IMR-90 (cell line): ENCODE data around the gene SORBS1. TPM values are rescaled to one million over a fixed set of nuclear protein-coding genes. Genes with fewer than 3 reads are reported as not detected.
A peak's percentile ranks its signal among the peaks of the same experiment; 100 is the strongest.

Experiments used
- ATAC-seq: fragments of 200-7000 bp; cut with Tn5 transposase; 2 replicates; pipeline ENCODE4 v1.9.1; 2020; ENCODE audit warnings: low read depth, mild to moderate bottlenecking, moderate library complexity
- BruUV-seq: library from RNA; stranded (reverse); fragments of 400-500 nt; replicated peaks from 2 replicates; lab custom pipeline; 2021; lab: Mats Ljungman, UMichigan
- CTCF ChIA-PET: fragments of 300-600 bp; formaldehyde crosslinking; extraction: SDS; loops from one replicate; lab custom pipeline; 2021; ENCODE audit warnings: antibody characterized with exemption; lab: Yijun Ruan, JAX
- POLR2A ChIA-PET: fragments of 300-600 bp; sonication (Branson Sonifier 250); formaldehyde crosslinking; loops from one replicate; lab custom pipeline; 2022; ENCODE audit warnings: antibody characterized with exemption; ENCODE audit not compliant: unreplicated experiment; lab: Charles Lee
- DNase-seq: peaks from one replicate; pipeline ENCODE4 v3.0.0; 2013
- H2AFZ ChIP-seq: replicated peaks from 2 replicates; pipeline ENCODE3; 2013; ENCODE audit warnings: low read length, mild to moderate bottlenecking; ENCODE audit not compliant: poor library complexity
- H2AK5ac ChIP-seq: 2 replicates; pipeline ENCODE4 v1.6.1; 2013; ENCODE audit warnings: low read depth, low read length, inconsistent platforms
- H2AK9ac ChIP-seq: replicated peaks from 2 replicates; pipeline ENCODE3; 2013; ENCODE audit warnings: mild to moderate bottlenecking, low read depth, low read length, moderate library complexity; ENCODE audit not compliant: poor library complexity
- H2BK120ac ChIP-seq: 2 replicates; pipeline ENCODE4 v1.6.1; 2013; ENCODE audit warnings: low read depth, low read length, inconsistent platforms
- H2BK15ac ChIP-seq: 3 replicates; pipeline ENCODE4 v1.6.1; 2013; ENCODE audit warnings: low read depth, low read length, inconsistent platforms
- H2BK20ac ChIP-seq: 2 replicates; pipeline ENCODE4 v1.6.1; 2013; ENCODE audit warnings: low read depth, mild to moderate bottlenecking, inconsistent platforms, low read length, moderate library complexity
- H2BK5ac ChIP-seq: 2 replicates; pipeline ENCODE4 v1.6.1; 2013; ENCODE audit warnings: mild to moderate bottlenecking, low read depth, low read length, inconsistent platforms; ENCODE audit not compliant: poor library complexity, severe bottlenecking
- H3K14ac ChIP-seq: replicated peaks from 2 replicates; pipeline ENCODE4 v1.6.1; 2013; ENCODE audit warnings: low read depth, low read length, inconsistent platforms
- H3K18ac ChIP-seq: 2 replicates; pipeline ENCODE4 v1.6.1; 2013; ENCODE audit warnings: low read depth, low read length, control low read depth
- H3K23ac ChIP-seq: 2 replicates; pipeline ENCODE4 v1.6.1; 2013; ENCODE audit warnings: low read depth, low read length, inconsistent platforms
- H3K27ac ChIP-seq: 2 replicates; pipeline ENCODE4 v1.5.1; 2013; ENCODE audit warnings: mild to moderate bottlenecking, control low read depth, low read length; ENCODE audit not compliant: insufficient read depth
- H3K27me3 ChIP-seq: 2 replicates; pipeline ENCODE4 v1.6.1; 2013; ENCODE audit warnings: low read length; ENCODE audit not compliant: control insufficient read depth, insufficient read depth
- H3K36me3 ChIP-seq: 2 replicates; pipeline ENCODE4 v1.6.1; 2013; ENCODE audit warnings: low read length, mixed read lengths; ENCODE audit not compliant: control insufficient read depth, insufficient read depth
- H3K4ac ChIP-seq: 2 replicates; pipeline ENCODE4 v1.6.1; 2013; ENCODE audit warnings: low read depth, low read length, inconsistent platforms
- H3K4me1 ChIP-seq: 2 replicates; pipeline ENCODE4 v1.6.1; 2013; ENCODE audit warnings: low read length, mixed read lengths; ENCODE audit not compliant: control insufficient read depth, insufficient read depth
- H3K4me2 ChIP-seq: 2 replicates; pipeline ENCODE4 v1.6.1; 2013; ENCODE audit warnings: low read depth, mild to moderate bottlenecking, control low read depth, low read length, moderate library complexity
- H3K4me3 ChIP-seq: 2 replicates; pipeline ENCODE4 v1.5.1; 2013; ENCODE audit warnings: low read depth, mild to moderate bottlenecking, control low read depth, low read length, moderate library complexity; ENCODE audit not compliant: insufficient read depth
- H3K56ac ChIP-seq: 2 replicates; pipeline ENCODE4 v1.6.1; 2013; ENCODE audit warnings: low read length, inconsistent platforms; ENCODE audit not compliant: insufficient read depth; ENCODE audit errors: extremely low read depth
- H3K79me1 ChIP-seq, 2 experiments: 2 replicates each; pipeline ENCODE4 v1.6.1; 2013; ENCODE audit warnings: low read length in 2 of 2, inconsistent platforms in 1 of 2, low read depth in 1 of 2
- H3K9ac ChIP-seq: 2 replicates; pipeline ENCODE4 v1.6.1; 2013; ENCODE audit warnings: low read depth, low read length, control low read depth
- H3K9me1 ChIP-seq: 2 replicates; pipeline ENCODE4 v1.6.1; 2013; ENCODE audit warnings: low read length, inconsistent platforms; ENCODE audit not compliant: insufficient read depth
- H3K9me3 ChIP-seq: 2 replicates; pipeline ENCODE4 v1.6.1; 2013; ENCODE audit warnings: low read length; ENCODE audit not compliant: control insufficient read depth, insufficient read depth
- H4K20me1 ChIP-seq: 2 replicates; pipeline ENCODE4 v1.6.1; 2013; ENCODE audit warnings: low read length, inconsistent platforms; ENCODE audit not compliant: insufficient read depth
- H4K5ac ChIP-seq: 2 replicates; pipeline ENCODE4 v1.6.1; 2013; ENCODE audit warnings: mild to moderate bottlenecking, low read depth, low read length, control low read depth
- H4K8ac ChIP-seq, 2 experiments: 2 replicates each; pipeline ENCODE4 v1.6.1; 2013; ENCODE audit warnings: low read depth in 2 of 2, low read length in 2 of 2, control low read depth in 1 of 2, inconsistent platforms in 1 of 2
- H4K91ac ChIP-seq: 2 replicates; pipeline ENCODE4 v1.6.1; 2013; ENCODE audit warnings: low read depth, low read length, inconsistent platforms; ENCODE audit not compliant: insufficient read depth
- CEBPB ChIP-seq: IDR thresholded peaks from 2 replicates; pipeline ENCODE4 v1.6.1; 2012; ENCODE audit warnings: low read depth, low read length, improper control_type of control experiment
- MAFK ChIP-seq: IDR thresholded peaks from 2 replicates; pipeline ENCODE4 v1.6.1; 2012; ENCODE audit warnings: low read depth, low read length, improper control_type of control experiment
- MAZ ChIP-seq: IDR thresholded peaks from 2 replicates; pipeline ENCODE4 v1.6.1; 2012; ENCODE audit warnings: low read depth, mild to moderate bottlenecking, low read length, improper control_type of control experiment, moderate library complexity, borderline replicate concordance
- MXI1 ChIP-seq: IDR thresholded peaks from 2 replicates; pipeline ENCODE4 v1.6.1; 2012; ENCODE audit warnings: low read depth, mild to moderate bottlenecking, low read length, moderate library complexity, borderline replicate concordance
- NFE2L2 ChIP-seq: fragments of 150-350 bp; IDR thresholded peaks from 2 replicates; pipeline ENCODE4 v1.6.1; 2016; ENCODE audit warnings: low read depth, mild to moderate bottlenecking, low read length
- POLR2A ChIP-seq: IDR thresholded peaks from 2 replicates; pipeline ENCODE4 v1.6.1; 2012; ENCODE audit warnings: mild to moderate bottlenecking, low read depth, low read length
- RAD21 ChIP-seq: IDR thresholded peaks from 2 replicates; pipeline ENCODE4 v1.6.1; 2012; ENCODE audit warnings: low read length, improper control_type of control experiment
- RCOR1 ChIP-seq: IDR thresholded peaks from 2 replicates; pipeline ENCODE4 v1.6.1; 2012; ENCODE audit warnings: mild to moderate bottlenecking, low read length, improper control_type of control experiment; ENCODE audit not compliant: insufficient replicate concordance
- WGBS, 2 experiments: methylation state at CpG; one replicate each; pipeline versions ENCODE4 v1.1.5 to v1.1.7; 2013; ENCODE audit warnings: missing lambda C conversion rate in 2 of 2; ENCODE audit not compliant: insufficient read length in 1 of 2; ENCODE audit errors: extremely low coverage in 2 of 2; 5-methylcytosine and 5-hydroxymethylcytosine counted together
- dilution Hi-C: fragments of 300-500 bp; cut with HindIII; formaldehyde crosslinking; loops from one replicate; pipeline ENCODE4 v1.14.3; 2018; ENCODE audit warnings: low sequenced_read_pairs; ENCODE audit not compliant: unreplicated experiment
- in situ Hi-C: fragments of 300-500 bp; cut with MboI; formaldehyde crosslinking; loops from 3 replicates; pipeline ENCODE4 v1.14.3; 2019; ENCODE audit warnings: low sequenced_read_pairs, inconsistent platforms, mixed read lengths
- intact Hi-C: fragments of 100-400 bp; cut with micrococcal nuclease; formaldehyde crosslinking; loops from 2 replicates; pipeline ENCODE4 v1.10.0; 2022
- polyA plus RNA-seq, 3 experiments: library from polyadenylated mRNA; depleted of rRNA; stranded (reverse); fragments of >200 nt; gene quantifications; 2 replicates each; pipeline ENCODE4 v1.2.3, GENCODE V29; 2012; ENCODE audit warnings: low replicate concordance in 1 of 3
- total RNA-seq: library from RNA; depleted of rRNA; stranded (reverse); fragments of >200 nt; gene quantifications from 2 replicates; pipeline ENCODE4 v1.2.3, GENCODE V29; 2012
- TF ChIP-seq, protein P1 (sequence below): fragments of 150-350 bp; IDR thresholded peaks from 2 replicates; pipeline ENCODE4 v1.6.1; 2017; ENCODE audit warnings: mild to moderate bottlenecking, antibody characterized with exemption, low read length, low read depth

SORBS1 gene
- total and polyA plus RNA-seq, 2 of the 4 experiments (the other 2 are of a cell fraction): 0.18 to 0.32 TPM

DNA sequence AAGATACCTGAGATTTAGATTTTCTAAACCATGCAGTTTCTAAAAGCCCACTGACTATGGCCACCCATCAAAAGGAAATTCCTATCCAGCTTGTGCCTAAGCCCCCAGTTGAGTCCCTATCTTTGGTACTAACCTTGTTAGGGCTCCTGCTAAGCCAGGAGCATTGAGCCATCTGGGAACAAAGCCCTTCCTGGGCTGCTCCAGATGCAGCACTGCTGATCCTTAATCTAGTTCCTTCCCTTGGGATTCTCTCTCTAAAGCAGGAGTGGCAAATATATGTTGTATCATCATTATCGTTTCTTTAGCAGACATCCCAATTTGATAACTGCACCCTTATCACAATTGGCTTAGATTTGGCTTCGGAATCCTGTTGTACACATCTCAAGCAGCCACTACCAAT, 245.7 kb downstream of the SORBS1 start:
- in situ Hi-C loops: no loop called here
- no peak overlapping the region for H3K18ac ChIP-seq
- H4K5ac ChIP-seq: no peak overlapping the region
- 0 out of 2 replicates have a peak, but pooled peaks cover 2% of the 10 kb centered on the region for H3K9me1 ChIP-seq
- no CpG with 5 or more reads among the region's 2 CpGs for WGBS, 2 experiments
- no peak overlapping the region; the same call in 1 of the 2 replicates for H2BK120ac ChIP-seq
- H2AK9ac ChIP-seq: no peak overlapping the region
- dilution Hi-C loops: no loop called here
- H3K9me3 ChIP-seq: no peaks in the 10 kb centered on the region
- H3K4me2 ChIP-seq: no peak overlapping the region
- no peak overlapping the region for H4K91ac ChIP-seq
- H2AK5ac ChIP-seq: no peak overlapping the region
- DNase-seq: no peak
- H3K56ac ChIP-seq: no peak overlapping the region
- H3K79me1 ChIP-seq: no peaks in the 10 kb centered on the region
- H3K14ac ChIP-seq: peak overlapping the region; percentile 40; the same call in 1 of the 2 replicates
- no peak overlapping the region for H2BK20ac ChIP-seq
- no TSS peak for BruUV-seq
- H3K36me3 ChIP-seq: no peaks in the 10 kb centered on the region
- ChIA-PET CTCF (interaction anchor here (1.0 kb wide), 1 partner anchor 48 kb away, joined by 4 read pairs; no protein-coding TSS in a partner anchor), POLR2A (no interaction called here)
- no peaks in the 10 kb centered on the region for H4K20me1 ChIP-seq
- intact Hi-C loops: no loop called here
- no peak overlapping the region for H2BK15ac ChIP-seq
- no peak overlapping the region for H3K4ac ChIP-seq
- H3K27ac ChIP-seq: no peak overlapping the region
- peaks cover 11% of the 10 kb centered on the region for H3K4me1 ChIP-seq
- H2BK5ac ChIP-seq: no peak overlapping the region
- H2AFZ ChIP-seq: no peak overlapping the region
- peaks cover 3% of the 10 kb centered on the region; the same call in 1 of the 2 replicates for H3K27me3 ChIP-seq
- no peak for TF ChIP-seq MAZ
- TF ChIP-seq CEBPB: no peak
- TF ChIP-seq, protein P1, sequence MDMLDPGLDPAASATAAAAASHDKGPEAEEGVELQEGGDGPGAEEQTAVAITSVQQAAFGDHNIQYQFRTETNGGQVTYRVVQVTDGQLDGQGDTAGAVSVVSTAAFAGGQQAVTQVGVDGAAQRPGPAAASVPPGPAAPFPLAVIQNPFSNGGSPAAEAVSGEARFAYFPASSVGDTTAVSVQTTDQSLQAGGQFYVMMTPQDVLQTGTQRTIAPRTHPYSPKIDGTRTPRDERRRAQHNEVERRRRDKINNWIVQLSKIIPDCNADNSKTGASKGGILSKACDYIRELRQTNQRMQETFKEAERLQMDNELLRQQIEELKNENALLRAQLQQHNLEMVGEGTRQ: no peak
- no peak for TF ChIP-seq RCOR1
- TF ChIP-seq MXI1: no peak
- TF ChIP-seq POLR2A: no peak
- TF ChIP-seq NFE2L2: no peak
- no peak for TF ChIP-seq MAFK
- TF ChIP-seq RAD21: no peak
- 0 out of 2 replicates have a peak overlapping the region, but pooled peaks have one; percentile 14 for H3K23ac ChIP-seq
- no peak overlapping the region for H4K8ac ChIP-seq
- H3K4me3 ChIP-seq: no peak overlapping the region
- H3K9ac ChIP-seq: no peak overlapping the region
- ATAC-seq: no peak
